ENCODE measurements around the gene UBN1. TPM values are rescaled to one million over a fixed set of nuclear protein-coding genes. Genes with fewer than 3 reads are reported as not detected.

UBN1 gene
- total RNA-seq, 1 donor from 2014 or later, result 39.4 TPM

DNA sequence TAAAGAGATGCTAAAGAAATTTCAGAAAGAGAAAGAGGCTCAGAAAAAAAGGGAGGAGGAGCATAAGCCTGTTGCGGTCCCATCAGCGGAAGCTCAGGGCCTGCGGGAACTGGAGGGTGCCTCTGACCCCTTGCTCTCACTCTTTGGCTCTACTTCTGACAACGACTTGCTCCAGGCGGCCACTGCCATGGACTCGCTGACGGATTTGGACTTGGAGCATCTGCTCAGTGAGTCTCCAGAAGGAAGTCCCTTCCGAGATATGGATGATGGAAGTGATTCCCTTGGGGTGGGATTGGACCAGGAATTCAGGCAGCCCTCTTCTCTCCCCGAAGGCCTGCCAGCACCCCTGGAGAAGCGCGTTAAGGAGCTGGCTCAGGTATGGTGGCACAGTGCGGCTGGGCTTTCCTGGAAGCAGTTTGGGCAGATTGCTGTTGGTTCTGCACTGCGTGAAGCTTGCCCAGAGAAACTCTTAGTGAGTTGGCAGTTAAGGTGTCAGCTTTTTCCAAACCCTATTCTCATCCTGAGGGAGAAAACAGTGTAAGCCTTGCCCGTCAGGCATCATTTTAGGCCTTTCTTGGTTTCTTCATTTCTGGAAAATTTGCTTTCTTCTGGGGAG lies 13.6 kb downstream of the UBN1 start:
- Mint-ChIP-seq H3K4me1 (ENCODE audit: unreplicated experiment) (peaks cover 9% of the 10 kb centered on the region), H3K4me3 (no peak overlapping the region), H3K27ac (no peak overlapping the region), H3K27me3 (no peaks in the 10 kb centered on the region), H3K9me3 (no peaks in the 10 kb centered on the region), H3K36me3 (peaks cover 22% of the 10 kb centered on the region)
- TF ChIP-seq, protein P1, sequence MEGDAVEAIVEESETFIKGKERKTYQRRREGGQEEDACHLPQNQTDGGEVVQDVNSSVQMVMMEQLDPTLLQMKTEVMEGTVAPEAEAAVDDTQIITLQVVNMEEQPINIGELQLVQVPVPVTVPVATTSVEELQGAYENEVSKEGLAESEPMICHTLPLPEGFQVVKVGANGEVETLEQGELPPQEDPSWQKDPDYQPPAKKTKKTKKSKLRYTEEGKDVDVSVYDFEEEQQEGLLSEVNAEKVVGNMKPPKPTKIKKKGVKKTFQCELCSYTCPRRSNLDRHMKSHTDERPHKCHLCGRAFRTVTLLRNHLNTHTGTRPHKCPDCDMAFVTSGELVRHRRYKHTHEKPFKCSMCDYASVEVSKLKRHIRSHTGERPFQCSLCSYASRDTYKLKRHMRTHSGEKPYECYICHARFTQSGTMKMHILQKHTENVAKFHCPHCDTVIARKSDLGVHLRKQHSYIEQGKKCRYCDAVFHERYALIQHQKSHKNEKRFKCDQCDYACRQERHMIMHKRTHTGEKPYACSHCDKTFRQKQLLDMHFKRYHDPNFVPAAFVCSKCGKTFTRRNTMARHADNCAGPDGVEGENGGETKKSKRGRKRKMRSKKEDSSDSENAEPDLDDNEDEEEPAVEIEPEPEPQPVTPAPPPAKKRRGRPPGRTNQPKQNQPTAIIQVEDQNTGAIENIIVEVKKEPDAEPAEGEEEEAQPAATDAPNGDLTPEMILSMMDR (conservative IDR thresholded peaks at IDR 0.05), result no peak
- DNase-seq (ENCODE audit: extremely low spot score, unreplicated experiment), result no peak

DNA sequence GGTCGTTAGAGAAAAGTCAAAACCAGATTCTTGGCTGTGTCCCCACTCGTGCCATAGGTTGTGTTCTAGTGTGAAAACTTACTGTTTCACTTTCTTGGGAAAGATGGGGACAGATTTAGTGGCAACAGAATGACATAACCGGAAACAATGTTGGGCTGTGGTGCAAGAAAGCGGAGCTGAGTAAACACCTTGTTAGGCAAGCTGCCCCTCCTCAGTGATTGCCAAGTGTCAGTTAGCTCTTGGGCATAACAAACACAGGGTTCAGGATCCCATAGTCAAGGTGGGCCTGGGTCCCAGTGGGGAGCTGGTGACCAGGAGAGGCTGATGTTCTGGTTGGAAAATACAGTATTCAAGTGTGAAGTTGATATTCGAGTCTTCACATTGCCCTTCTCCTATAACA lies 15.4 kb downstream of the UBN1 start:
- no peak overlapping the region for H3K27ac Mint-ChIP-seq
- peaks cover 26% of the 10 kb centered on the region for H3K36me3 Mint-ChIP-seq
- TF ChIP-seq, protein P1 (conservative IDR thresholded peaks at IDR 0.05), result no peak
- peaks cover 13% of the 10 kb centered on the region for H3K4me1 Mint-ChIP-seq (ENCODE audit: unreplicated experiment)
- no peak for DNase-seq (ENCODE audit: extremely low spot score, unreplicated experiment)
- H3K4me3 Mint-ChIP-seq, result no peak overlapping the region
- H3K27me3 Mint-ChIP-seq, result no peaks in the 10 kb centered on the region
- H3K9me3 Mint-ChIP-seq, result no peaks in the 10 kb centered on the region

DNA sequence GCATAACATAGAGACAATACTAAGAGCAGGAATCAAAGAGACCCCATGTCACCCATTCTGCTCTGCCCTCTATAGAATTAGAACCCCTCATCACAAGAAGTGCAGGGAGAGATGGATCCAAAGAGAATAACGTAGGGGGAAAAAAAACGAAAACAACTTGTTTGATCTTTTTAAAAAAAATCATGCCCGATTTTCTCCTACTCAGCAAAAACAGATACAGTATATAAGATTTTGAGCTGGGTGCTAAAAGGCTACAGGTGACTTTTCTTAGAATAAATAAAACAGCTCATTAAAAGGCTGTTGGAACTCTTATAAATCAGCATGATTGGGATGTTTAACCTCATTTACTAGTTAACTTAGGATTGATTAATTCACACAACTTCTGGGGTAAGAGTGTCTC lies 17.4 kb downstream of the UBN1 start:
- TF ChIP-seq, protein P1 (conservative IDR thresholded peaks at IDR 0.05), result no peak
- no peak for DNase-seq (ENCODE audit: extremely low spot score, unreplicated experiment)
- no peak overlapping the region for H3K27ac Mint-ChIP-seq
- H3K9me3 Mint-ChIP-seq, result no peaks in the 10 kb centered on the region
- H3K4me3 Mint-ChIP-seq, result no peak overlapping the region
- H3K27me3 Mint-ChIP-seq, result no peaks in the 10 kb centered on the region
- peaks cover 10% of the 10 kb centered on the region for H3K36me3 Mint-ChIP-seq
- peaks cover 13% of the 10 kb centered on the region for H3K4me1 Mint-ChIP-seq (ENCODE audit: unreplicated experiment)

DNA sequence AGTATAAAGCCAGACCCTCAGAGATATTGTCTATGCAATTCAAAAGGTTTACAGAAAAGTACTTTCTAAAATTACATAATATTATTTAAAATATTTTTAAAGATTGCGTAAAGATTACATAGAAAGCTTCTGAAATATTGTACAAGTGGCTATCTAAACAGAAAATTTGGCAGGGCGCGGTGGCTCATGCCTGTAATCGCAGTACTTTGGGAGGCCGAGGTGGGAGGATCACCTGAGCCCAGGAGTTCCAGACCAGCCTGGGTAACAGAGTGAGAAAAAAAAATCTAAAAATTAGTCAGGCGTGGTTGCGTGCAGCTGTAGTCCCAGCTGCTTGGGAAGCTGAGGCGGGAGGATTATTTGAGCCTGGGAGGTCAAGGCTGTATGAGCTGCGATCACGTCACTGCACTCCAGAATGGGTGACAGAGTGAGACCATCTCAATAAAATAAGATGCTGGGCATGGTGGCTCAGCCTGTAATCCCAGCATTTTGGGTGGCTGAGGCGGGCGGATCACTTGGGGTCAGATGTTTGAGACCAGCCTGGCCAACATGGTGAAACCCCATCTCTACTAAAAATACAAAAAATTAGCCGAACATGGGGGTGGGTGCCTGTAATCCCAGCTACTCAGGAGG lies 18.1 kb downstream of the UBN1 start:
- DNase-seq (ENCODE audit: extremely low spot score, unreplicated experiment), result no peak
- H3K27me3 Mint-ChIP-seq, result no peaks in the 10 kb centered on the region
- TF ChIP-seq, protein P1 (conservative IDR thresholded peaks at IDR 0.05), result no peak
- peaks cover 13% of the 10 kb centered on the region for H3K4me1 Mint-ChIP-seq (ENCODE audit: unreplicated experiment)
- H3K4me3 Mint-ChIP-seq, result no peak overlapping the region
- H3K36me3 Mint-ChIP-seq, result peaks cover 10% of the 10 kb centered on the region
- H3K27ac Mint-ChIP-seq, result no peak overlapping the region
- no peaks in the 10 kb centered on the region for H3K9me3 Mint-ChIP-seq

DNA sequence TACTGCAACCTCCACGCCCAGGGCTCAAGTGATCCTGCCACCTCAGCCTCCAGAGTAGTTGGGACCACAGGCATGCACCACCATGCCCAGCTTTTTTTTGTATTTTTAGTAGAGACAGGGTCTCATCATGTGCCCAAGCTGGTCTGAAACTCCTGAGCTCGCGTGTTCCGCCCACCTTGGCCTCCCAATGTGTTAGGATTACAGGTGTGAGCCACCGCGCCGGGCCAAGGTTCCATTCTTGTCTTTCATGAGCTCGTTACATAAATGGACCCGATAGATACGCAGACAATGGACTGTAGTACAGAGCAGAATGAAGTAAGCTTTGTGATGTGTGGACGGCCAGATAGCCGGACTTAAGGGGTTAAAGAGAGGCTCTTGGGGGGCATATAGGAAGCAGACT lies 19.3 kb downstream of the UBN1 start:
- Mint-ChIP-seq H3K36me3 (peaks cover 17% of the 10 kb centered on the region), H3K27me3 (no peaks in the 10 kb centered on the region), H3K27ac (peak overlapping the region; percentile 32), H3K4me3 (no peak overlapping the region), H3K9me3 (no peaks in the 10 kb centered on the region), H3K4me1 (ENCODE audit: unreplicated experiment) (peaks cover 13% of the 10 kb centered on the region)
- no peak for DNase-seq (ENCODE audit: extremely low spot score, unreplicated experiment)
- TF ChIP-seq, protein P1 (conservative IDR thresholded peaks at IDR 0.05), result no peak
